ENCODE results near the gene LST1.
"Not testable (repeated sequence)": the region's sequence is repeated elsewhere in the genome, so short reads cannot be mapped to it uniquely, and the experiment has no call there.

Gene LST1

DNA sequence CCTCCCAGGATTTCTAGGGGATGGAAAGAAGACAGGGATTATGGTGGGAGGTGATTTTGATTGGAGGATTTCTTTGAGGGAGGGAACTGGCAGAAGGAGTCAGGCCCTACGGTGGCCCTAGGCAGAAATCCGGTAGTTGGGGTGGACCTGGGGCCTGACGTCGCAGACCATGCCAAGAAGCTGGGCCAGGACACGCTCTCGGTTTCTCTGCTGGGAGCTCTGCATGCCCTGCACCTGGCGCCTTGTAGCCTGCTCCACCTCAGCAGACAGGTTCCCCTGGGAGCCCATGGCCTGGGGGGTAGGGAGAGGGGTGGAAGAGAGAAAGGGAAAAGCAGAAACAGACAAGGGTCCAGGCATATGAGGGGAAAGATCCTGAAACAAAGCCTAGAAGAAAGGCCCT is 40.8 kb upstream of the LST1 start:
- DNase-seq (ENCODE audit: extremely low read depth, low read depth) = no peak
- TF ChIP-seq, protein P1, sequence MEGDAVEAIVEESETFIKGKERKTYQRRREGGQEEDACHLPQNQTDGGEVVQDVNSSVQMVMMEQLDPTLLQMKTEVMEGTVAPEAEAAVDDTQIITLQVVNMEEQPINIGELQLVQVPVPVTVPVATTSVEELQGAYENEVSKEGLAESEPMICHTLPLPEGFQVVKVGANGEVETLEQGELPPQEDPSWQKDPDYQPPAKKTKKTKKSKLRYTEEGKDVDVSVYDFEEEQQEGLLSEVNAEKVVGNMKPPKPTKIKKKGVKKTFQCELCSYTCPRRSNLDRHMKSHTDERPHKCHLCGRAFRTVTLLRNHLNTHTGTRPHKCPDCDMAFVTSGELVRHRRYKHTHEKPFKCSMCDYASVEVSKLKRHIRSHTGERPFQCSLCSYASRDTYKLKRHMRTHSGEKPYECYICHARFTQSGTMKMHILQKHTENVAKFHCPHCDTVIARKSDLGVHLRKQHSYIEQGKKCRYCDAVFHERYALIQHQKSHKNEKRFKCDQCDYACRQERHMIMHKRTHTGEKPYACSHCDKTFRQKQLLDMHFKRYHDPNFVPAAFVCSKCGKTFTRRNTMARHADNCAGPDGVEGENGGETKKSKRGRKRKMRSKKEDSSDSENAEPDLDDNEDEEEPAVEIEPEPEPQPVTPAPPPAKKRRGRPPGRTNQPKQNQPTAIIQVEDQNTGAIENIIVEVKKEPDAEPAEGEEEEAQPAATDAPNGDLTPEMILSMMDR (IDR thresholded peaks at IDR 0.05; ENCODE audit: low read depth, low read length) = no peak

GRCh38 chr6:31546339-31546957 is 39.6 kb upstream of the LST1 start, which contains the start of gene ATP6V1G2:
Gene ATP6V1G2 (minus strand): TSS chr6:31546608. CDS start chr6:31546559, 49 bp downstream.
- TF ChIP-seq, protein P1 (IDR thresholded peaks at IDR 0.05; ENCODE audit: low read depth, low read length) = peak; percentile 99
- peak; percentile 81 for DNase-seq (ENCODE audit: extremely low read depth, low read depth)

GRCh38 chr6:31546958-31547726 is 38.9 kb upstream of the LST1 start, which contains the start of gene NFKBIL1:
Gene NFKBIL1 (plus strand): TSS chr6:31547608. CDS start chr6:31547695, 87 bp downstream.
- TF ChIP-seq, protein P1 (IDR thresholded peaks at IDR 0.05; ENCODE audit: low read depth, low read length) = no peak
- peak; percentile 95 for DNase-seq (ENCODE audit: extremely low read depth, low read depth)

- TF ChIP-seq, protein P1 (IDR thresholded peaks at IDR 0.05; ENCODE audit: low read depth, low read length) = no peak
- DNase-seq (ENCODE audit: extremely low read depth, low read depth) = no peak
Measured at GRCh38 chr6:31547727-31548543, 38.1 kb upstream of the LST1 start.

GRCh38 chr6:31548544-31548873 is 37.6 kb upstream of the LST1 start:
- TF ChIP-seq, protein P1 (IDR thresholded peaks at IDR 0.05; ENCODE audit: low read depth, low read length) = no peak

DNA sequence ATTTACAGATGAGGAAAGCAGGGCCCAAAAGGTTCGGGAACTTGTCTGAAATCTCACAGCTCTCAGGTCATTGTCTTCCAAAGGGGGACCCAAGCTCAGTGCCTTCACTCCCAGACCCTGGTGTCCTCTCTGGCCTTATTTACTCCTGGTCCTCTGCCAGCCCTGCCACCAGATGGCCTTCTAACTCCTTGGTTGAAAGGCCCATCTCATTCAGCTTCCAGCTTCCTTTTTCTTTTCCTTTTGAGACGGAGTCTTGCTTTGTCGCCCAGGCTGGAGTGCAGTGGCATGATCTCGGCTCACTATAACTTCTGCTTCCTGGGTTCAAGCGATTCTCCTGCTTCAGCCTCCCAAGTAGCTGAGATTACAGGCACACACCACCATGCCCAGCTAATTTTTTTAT is 34.7 kb upstream of the LST1 start:
- DNase-seq (ENCODE audit: extremely low read depth, low read depth) = not testable (repeated sequence)
- TF ChIP-seq, protein P1 (IDR thresholded peaks at IDR 0.05; ENCODE audit: low read depth, low read length) = peak; percentile 13

More at GRCh38 chr6:31548544-31548873, 37.6 kb upstream of the LST1 start:
- no peak for DNase-seq (ENCODE audit: extremely low read depth, low read depth)

Measured in AG09319 (cell line).